Endothelial cell of umbilical vein (primary cell): ENCODE data around the gene PRR5. TPM values are rescaled to one million over a fixed set of nuclear protein-coding genes. Genes with fewer than 3 reads are reported as not detected.

Experiments
- BruUV-seq: library from RNA; stranded (reverse); fragments of 400-500 nt; replicated peaks from 2 replicates; lab custom pipeline; 2021; lab: Mats Ljungman, UMichigan
- CTCF ChIA-PET: fragments of 300-600, 350-600 bp; sonication (Branson Sonifier 250); formaldehyde crosslinking; loops from one replicate; lab custom pipeline; 2021; ENCODE audit warnings: antibody characterized with exemption, inconsistent platforms; lab: Charles Lee
- POLR2A ChIA-PET: fragments of 300-600, 350-600 bp; sonication (Branson Sonifier 250); formaldehyde crosslinking; loops from one replicate; lab custom pipeline; 2021; ENCODE audit warnings: antibody characterized with exemption, inconsistent platforms; lab: Charles Lee
- DNase-seq: peaks from one replicate; pipeline ENCODE4 v3.0.0-alpha.2; 2011; ENCODE audit warnings: low read depth, low spot score
- FAIRE-seq: peaks from 2 replicates; lab custom pipeline; 2011; peaks lifted over from hg19 to GRCh38; lab: Jason Lieb, UNC
- H2AFZ ChIP-seq: 2 replicates; pipeline ENCODE4 v1.6.0; 2012; ENCODE audit warnings: low read depth, low read length, control low read depth, inconsistent platforms
- H3K27ac ChIP-seq: 2 replicates; pipeline ENCODE4 v1.5.1; 2011; ENCODE audit warnings: low read depth, mild to moderate bottlenecking, control low read depth, low read length, moderate library complexity; ENCODE audit not compliant: insufficient read depth
- H3K27me3 ChIP-seq, 2 experiments: 2 replicates each; pipeline versions ENCODE4 v1.6.0 to v1.6.1; 2011; ENCODE audit warnings: low read length in 2 of 2, mixed read lengths in 1 of 2; ENCODE audit not compliant: control insufficient read depth in 2 of 2, insufficient read depth in 2 of 2
- H3K36me3 ChIP-seq, 2 experiments: 2 replicates in 1 of 2; 3 replicates in 1 of 2; pipeline ENCODE4 v1.5.1; 2011; ENCODE audit warnings: low read length in 2 of 2, mild to moderate bottlenecking in 1 of 2, moderate library complexity in 1 of 2; ENCODE audit not compliant: control insufficient read depth in 2 of 2, insufficient read depth in 2 of 2; ENCODE audit errors: extremely low read depth in 1 of 2
- H3K4me1 ChIP-seq: 3 replicates; pipeline ENCODE4 v1.5.1; 2011; ENCODE audit warnings: mild to moderate bottlenecking, low read length; ENCODE audit not compliant: control insufficient read depth, insufficient read depth; ENCODE audit errors: extremely low read depth
- H3K4me2 ChIP-seq: 2 replicates; pipeline ENCODE4 v1.6.1; 2011; ENCODE audit warnings: low read length, control low read depth, mixed read lengths; ENCODE audit not compliant: insufficient read depth
- H3K4me3 ChIP-seq, 3 experiments: fragments of 200-600 bp in 1 of 3; sonication (generic), shearing (Covaris generic) in 1 of 3; replicated peaks in 1 of 3; 2 replicates each; pipeline ENCODE4 v1.5.1; 2011 to 2016; ENCODE audit warnings: control low read depth in 3 of 3, low read length in 3 of 3, mild to moderate bottlenecking in 2 of 3, inconsistent platforms in 1 of 3, low read depth in 1 of 3, moderate library complexity in 1 of 3; ENCODE audit not compliant: insufficient read depth in 1 of 3
- H3K79me2 ChIP-seq: 2 replicates; pipeline ENCODE4 v1.6.0; 2012; ENCODE audit warnings: low read length, inconsistent platforms; ENCODE audit not compliant: control insufficient read depth, insufficient read depth
- H3K9ac ChIP-seq: replicated peaks from 2 replicates; pipeline ENCODE3; 2011; ENCODE audit warnings: low read length, control low read depth; ENCODE audit not compliant: insufficient read depth; ENCODE audit errors: extremely low read depth
- H3K9me1 ChIP-seq: replicated peaks from 3 replicates; pipeline ENCODE4 v1.6.0; 2011; ENCODE audit warnings: mild to moderate bottlenecking, low read length; ENCODE audit not compliant: control insufficient read depth, insufficient read depth; ENCODE audit errors: extremely low read depth
- H3K9me3 ChIP-seq: replicated peaks from 2 replicates; pipeline ENCODE4 v1.5.1; 2012; ENCODE audit warnings: low read length, inconsistent platforms; ENCODE audit not compliant: control insufficient read depth, insufficient read depth
- H4K20me1 ChIP-seq: replicated peaks from 2 replicates; pipeline ENCODE3; 2011; ENCODE audit warnings: mild to moderate bottlenecking, low read length; ENCODE audit not compliant: control insufficient read depth, insufficient read depth; ENCODE audit errors: extremely low read depth
- EZH2 ChIP-seq: IDR thresholded peaks from 2 replicates; pipeline ENCODE4 v1.6.1; 2012; ENCODE audit warnings: borderline replicate concordance, low read depth, mild to moderate bottlenecking, moderate library complexity, low read length, inconsistent platforms; ENCODE audit not compliant: severe bottlenecking
- FOS ChIP-seq: IDR thresholded peaks from 2 replicates; pipeline ENCODE4 v1.6.1; 2011; ENCODE audit warnings: mild to moderate bottlenecking, low read length, moderate library complexity, borderline replicate concordance; ENCODE audit not compliant: insufficient read depth
- GATA2 ChIP-seq: IDR thresholded peaks from 2 replicates; pipeline ENCODE4 v1.7.0; 2011; ENCODE audit warnings: low read depth, mild to moderate bottlenecking, moderate library complexity, mixed read lengths, low read length; ENCODE audit not compliant: insufficient read length, insufficient read depth
- JUN ChIP-seq: IDR thresholded peaks from 2 replicates; pipeline ENCODE4 v1.6.1; 2011; ENCODE audit warnings: borderline replicate concordance, low read depth; ENCODE audit not compliant: insufficient read length, insufficient read depth
- POLR2A ChIP-seq: IDR thresholded peaks from 2 replicates; pipeline ENCODE4 v1.6.1; 2012; ENCODE audit warnings: low read depth, mild to moderate bottlenecking, control low read depth, low read length
- POLR2AphosphoS5 ChIP-seq: IDR thresholded peaks from 2 replicates; pipeline ENCODE4 v1.6.1; 2012; ENCODE audit warnings: low read depth, mild to moderate bottlenecking, control low read depth, low read length, moderate library complexity; ENCODE audit not compliant: insufficient read depth
- dilution Hi-C: fragments of 300-500 bp; cut with MboI; formaldehyde crosslinking; loops from one replicate; pipeline ENCODE4 v1.15.0; 2019; ENCODE audit warnings: low sequenced_read_pairs; ENCODE audit not compliant: extremely low pct_ligation_motif_present
- intact Hi-C: fragments of 100-400 bp; cut with micrococcal nuclease; formaldehyde crosslinking; loops from one replicate; pipeline ENCODE4 v1.10.0; 2022
- polyA plus RNA-seq, 4 experiments: library from polyadenylated mRNA; depleted of rRNA in 3 of 4; stranded (reverse) in 3 of 4; unstranded in 1 of 4; fragments of >200 nt; gene quantifications; 2 replicates each; pipeline versions ENCODE4 v1.2.1 to v1.2.3, GENCODE V29; 2011 to 2012; ENCODE audit warnings: missing spikeins in 1 of 4
- total RNA-seq: library from RNA; stranded (reverse); gene quantifications from 2 replicates; pipeline ENCODE4 v1.2.3, GENCODE V29; 2021
- TF ChIP-seq, protein P1 (sequence below), 2 donors: IDR thresholded peaks; 1 replicate in 1 of 2; 2 replicates in 1 of 2; pipeline ENCODE4 v1.5.1; 2011; ENCODE audit warnings: low read length in 2 of 2, mild to moderate bottlenecking in 2 of 2, moderate library complexity in 2 of 2, control low read depth in 1 of 2, inconsistent platforms in 1 of 2, low read depth in 1 of 2; ENCODE audit not compliant: insufficient read depth in 1 of 2; ENCODE audit errors: extremely low read depth in 1 of 2

The PRR5 gene
- total and polyA plus RNA-seq, 2 donors (not counting 3 experiments of a cell fraction or from before 2014, with no cell fraction given): 4.3 to 9.0 TPM

DNA sequence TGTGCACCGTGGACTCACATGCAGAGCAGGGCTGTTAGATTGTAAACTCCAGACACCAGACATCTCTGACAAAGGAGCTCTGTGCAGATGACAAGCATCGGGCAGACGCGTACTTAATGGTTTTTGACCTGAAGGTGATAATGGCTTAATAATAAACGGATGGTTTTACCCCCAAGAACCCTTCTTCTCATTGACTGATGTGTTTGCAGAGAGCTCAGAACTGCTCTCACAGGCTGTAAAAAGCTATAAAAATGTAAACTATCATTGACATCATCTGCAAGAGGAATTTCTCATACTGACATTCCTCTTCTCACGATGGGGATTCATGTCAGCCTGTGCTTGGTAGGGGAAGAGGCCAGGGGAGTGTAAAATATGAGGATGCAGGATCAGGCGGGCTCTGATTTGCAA is 41.8 kb downstream of the PRR5 start:
- POLR2A ChIA-PET: no interaction called here
- Histone ChIP-seq H3K9me1 (no peaks in the 10 kb centered on the region), H3K9ac (no peak overlapping the region), H3K4me3 (no peak overlapping the region), H3K27me3 (peaks cover 11 to 12% of the 10 kb centered on the region in 2 experiments), H3K36me3 (no peaks in the 10 kb centered on the region), H3K9me3 (no peaks in the 10 kb centered on the region), H3K4me2 (no peak overlapping the region), H3K79me2 (no peaks in the 10 kb centered on the region), H4K20me1 (no peaks in the 10 kb centered on the region), H2AFZ (no peak overlapping the region), H3K4me1 (no peaks in the 10 kb centered on the region), H3K27ac (no peak overlapping the region)
- BruUV-seq: no TSS peak
- CTCF ChIA-PET: interaction anchor here (0.9 kb wide), 1 partner anchor 59 kb away, joined by 6 read pairs; no protein-coding TSS in a partner anchor
- intact Hi-C loops: no loop called here
- DNase-seq (no peak), FAIRE-seq (no peak)
- dilution Hi-C loops: no loop called here
- TF ChIP-seq JUN: no peak
- no peak for TF ChIP-seq EZH2
- TF ChIP-seq, protein P1, sequence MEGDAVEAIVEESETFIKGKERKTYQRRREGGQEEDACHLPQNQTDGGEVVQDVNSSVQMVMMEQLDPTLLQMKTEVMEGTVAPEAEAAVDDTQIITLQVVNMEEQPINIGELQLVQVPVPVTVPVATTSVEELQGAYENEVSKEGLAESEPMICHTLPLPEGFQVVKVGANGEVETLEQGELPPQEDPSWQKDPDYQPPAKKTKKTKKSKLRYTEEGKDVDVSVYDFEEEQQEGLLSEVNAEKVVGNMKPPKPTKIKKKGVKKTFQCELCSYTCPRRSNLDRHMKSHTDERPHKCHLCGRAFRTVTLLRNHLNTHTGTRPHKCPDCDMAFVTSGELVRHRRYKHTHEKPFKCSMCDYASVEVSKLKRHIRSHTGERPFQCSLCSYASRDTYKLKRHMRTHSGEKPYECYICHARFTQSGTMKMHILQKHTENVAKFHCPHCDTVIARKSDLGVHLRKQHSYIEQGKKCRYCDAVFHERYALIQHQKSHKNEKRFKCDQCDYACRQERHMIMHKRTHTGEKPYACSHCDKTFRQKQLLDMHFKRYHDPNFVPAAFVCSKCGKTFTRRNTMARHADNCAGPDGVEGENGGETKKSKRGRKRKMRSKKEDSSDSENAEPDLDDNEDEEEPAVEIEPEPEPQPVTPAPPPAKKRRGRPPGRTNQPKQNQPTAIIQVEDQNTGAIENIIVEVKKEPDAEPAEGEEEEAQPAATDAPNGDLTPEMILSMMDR (IDR thresholded peaks at IDR 0.05; ENCODE audit: extremely low read depth in 1 of 2, insufficient read depth in 1 of 2, low read depth in 1 of 2, low read length in 2 of 2): no peak
- TF ChIP-seq GATA2: no peak
- no peak for TF ChIP-seq POLR2AphosphoS5
- no peak for TF ChIP-seq FOS
- no peak for TF ChIP-seq POLR2A
